ENCODE data around the gene ZFP28. TPM values are rescaled to one million over a fixed set of nuclear protein-coding genes. Genes with fewer than 3 reads are reported as not detected.

ZFP28 gene
- 2.7 and 2.8 TPM in 2 replicates for total RNA-seq (2014; rRNA removed; shearing (Covaris generic))
- 1.3 and 4.1 TPM in 2 replicates for polyA plus RNA-seq (2015; cell fraction: cytosol; rRNA removed)
- 6.8 and 11.5 TPM in 2 replicates for polyA plus RNA-seq (2015; cell fraction: nucleus; rRNA removed)

DNA sequence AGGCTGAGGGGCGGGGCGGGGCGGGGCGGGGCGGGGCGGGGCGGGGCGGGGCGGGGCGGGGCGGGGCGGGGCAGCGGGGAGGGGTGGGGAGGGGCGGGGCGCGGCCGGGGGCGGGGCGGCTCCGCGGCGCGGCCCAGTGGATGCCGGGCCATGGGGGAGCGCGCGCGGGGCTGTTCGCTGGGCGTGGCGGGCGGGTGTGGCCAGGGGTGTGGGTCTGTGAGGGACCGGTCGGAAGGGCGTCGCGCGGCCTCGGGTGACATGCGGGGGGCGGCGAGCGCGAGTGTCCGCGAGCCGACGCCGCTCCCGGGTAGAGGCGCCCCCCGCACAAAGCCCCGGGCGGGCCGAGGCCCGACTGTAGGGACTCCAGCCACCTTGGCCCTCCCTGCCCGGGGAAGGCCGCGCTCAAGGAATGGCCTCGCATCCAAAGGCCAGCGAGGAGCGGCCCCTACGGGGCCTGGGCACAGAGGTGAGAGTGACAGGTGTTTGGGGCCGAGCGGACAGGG lies at the start of gene ZFP28:
Gene ZFP28, plus strand, starts transcription at position 188 of the 503 bp plus-strand sequence. Its CDS starts 71 bp downstream, at position 259.
- in situ Hi-C loops (cut with HindIII; ENCODE audit: low pct_unique_long_range_greater_than_20kb, low sequenced_read_pairs), result no loop called here
- DNase-seq (ENCODE audit: low read depth, low spot score), result no peak

DNA sequence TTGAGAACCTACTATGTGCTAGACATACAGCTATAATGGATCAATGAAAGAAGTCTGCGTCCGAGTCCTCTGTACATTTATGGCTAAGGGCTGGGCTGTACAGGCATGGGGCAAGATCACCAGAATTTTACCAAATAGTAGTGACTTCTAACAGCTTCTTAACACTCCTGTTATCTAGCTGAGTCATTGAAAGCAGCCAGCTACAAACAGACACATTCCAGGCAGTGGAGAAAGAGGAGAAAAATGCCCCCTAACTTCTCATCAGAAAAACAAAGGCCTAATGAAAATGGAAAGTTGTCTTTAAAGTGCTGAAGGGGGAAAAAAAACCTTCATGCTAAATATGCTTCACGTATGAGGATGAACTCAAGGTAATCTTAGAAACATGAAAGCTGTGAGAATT lies 47.3 kb upstream of the ZFP28 start:
- in situ Hi-C loops (cut with HindIII; ENCODE audit: low pct_unique_long_range_greater_than_20kb, low sequenced_read_pairs), result no loop called here
- no peak for DNase-seq (ENCODE audit: low read depth, low spot score)

DNA sequence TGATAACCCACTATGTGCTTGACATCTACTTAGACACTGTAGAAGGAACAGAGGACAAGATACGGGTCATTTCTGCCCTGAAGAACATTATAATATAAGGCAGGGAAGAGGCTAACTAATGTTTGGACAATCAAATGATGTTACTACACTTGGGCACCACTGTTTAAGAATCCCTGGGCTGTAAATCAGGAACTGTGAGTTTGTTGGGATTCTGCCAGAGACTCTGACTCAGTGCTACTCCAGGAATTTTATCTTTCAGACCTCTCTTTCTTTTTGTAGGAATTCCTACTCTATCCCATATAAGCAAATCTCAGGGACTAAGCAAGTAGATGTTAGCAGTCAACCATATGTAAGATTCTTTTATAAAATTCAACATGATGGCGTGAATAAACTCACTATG lies 34.2 kb upstream of the ZFP28 start:
- in situ Hi-C loops (cut with HindIII; ENCODE audit: low pct_unique_long_range_greater_than_20kb, low sequenced_read_pairs), result no loop called here
- no peak for DNase-seq (ENCODE audit: low read depth, low spot score)

DNA sequence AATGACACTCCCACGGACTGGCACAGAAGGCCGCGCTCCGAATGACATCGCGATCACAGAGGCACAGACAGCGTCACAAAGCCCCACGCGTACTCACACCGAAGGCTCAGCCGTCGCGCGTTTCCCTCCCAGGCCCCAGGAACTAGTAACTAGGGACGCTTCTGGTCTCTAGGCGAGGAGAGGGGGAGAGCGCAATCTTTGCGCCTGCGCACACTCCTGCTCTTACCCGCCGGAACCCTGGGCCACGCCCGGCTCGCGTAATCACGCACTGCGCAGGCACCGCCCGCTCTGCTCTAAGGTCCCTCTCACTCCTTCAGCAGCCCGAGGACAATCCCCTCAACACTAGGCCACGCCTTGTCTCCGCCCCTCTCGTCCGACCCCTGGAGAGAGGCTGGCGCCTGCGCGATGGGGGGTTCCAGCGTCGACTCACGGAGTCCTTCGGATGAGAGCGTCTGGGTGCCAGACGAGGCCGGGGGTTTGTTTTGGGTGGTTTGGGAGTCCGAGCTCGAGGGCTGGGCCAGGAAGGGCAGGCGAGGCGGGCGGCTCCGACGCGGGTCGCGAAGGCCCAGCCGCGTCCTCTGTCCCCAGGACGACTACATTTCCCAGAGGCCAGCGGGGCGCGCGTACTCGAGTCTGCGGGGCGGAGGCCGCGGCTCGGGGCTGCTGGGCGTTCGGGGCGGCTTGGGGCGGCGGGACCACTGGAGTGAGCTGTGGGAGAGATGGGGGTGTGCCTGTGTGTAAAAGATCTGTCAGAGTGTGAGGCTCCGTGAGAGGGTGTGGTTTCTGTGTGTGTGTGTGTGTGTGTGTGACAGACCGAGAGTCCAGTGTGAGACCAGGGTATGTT lies 31.1 kb upstream of the ZFP28 start, which contains the start of gene ZNF471:
Gene ZNF471, plus strand, starts transcription at position 410 of the 844 bp plus-strand sequence. CDS start 3,717 bp downstream, outside the sequence.
- in situ Hi-C loops (cut with HindIII; ENCODE audit: low pct_unique_long_range_greater_than_20kb, low sequenced_read_pairs), result no loop called here
- peak; percentile 94 for DNase-seq (ENCODE audit: low read depth, low spot score)

DNA sequence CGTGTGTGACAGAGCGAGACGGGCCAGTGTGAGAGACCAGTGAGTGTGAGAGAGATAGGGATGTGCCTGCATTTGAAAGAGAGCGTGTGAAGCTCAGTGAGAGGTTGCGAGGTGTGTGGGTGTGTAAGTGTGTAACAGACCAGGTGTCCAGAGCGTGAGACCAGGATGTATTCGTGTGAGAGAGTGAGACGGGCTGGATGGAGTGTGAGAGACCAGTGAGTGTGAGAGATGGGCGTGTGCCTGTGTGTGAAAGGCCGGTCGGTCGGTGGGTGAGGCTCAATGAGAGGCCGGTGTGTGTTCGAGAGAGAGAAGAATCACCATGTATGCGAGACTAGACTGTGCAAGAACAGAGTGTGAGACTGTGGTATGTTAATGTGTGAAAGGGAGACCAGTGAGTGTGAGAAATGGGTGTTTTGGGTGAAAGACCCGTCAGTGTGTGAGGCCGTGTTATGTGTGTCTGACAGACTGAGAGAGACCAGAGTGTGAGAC lies 30.4 kb upstream of the ZFP28 start:
- DNase-seq (ENCODE audit: low read depth, low spot score), result no peak
- in situ Hi-C loops (cut with HindIII; ENCODE audit: low pct_unique_long_range_greater_than_20kb, low sequenced_read_pairs), result no loop called here

DNA sequence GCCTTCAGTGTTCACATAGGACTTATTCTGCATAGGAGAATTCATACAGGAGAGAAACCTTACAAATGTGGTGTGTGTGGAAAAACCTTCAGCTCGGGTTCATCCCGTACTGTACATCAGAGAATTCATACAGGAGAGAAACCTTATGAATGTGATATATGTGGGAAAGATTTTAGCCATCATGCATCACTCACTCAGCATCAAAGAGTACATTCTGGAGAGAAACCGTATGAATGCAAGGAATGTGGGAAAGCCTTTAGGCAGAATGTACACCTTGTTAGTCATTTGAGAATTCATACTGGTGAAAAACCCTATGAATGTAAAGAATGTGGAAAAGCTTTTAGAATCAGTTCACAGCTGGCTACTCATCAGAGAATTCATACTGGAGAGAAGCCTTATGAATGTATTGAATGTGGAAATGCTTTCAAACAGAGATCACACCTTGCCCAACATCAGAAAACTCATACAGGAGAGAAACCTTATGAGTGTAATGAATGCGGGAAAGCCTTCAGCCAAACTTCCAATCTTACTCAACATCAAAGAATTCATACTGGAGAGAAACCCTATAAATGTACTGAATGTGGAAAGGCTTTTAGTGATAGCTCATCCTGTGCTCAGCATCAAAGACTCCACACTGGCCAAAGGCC lies 13.4 kb upstream of the ZFP28 start:
- DNase-seq (ENCODE audit: low read depth, low spot score), result no peak
- in situ Hi-C loops (cut with HindIII; ENCODE audit: low pct_unique_long_range_greater_than_20kb, low sequenced_read_pairs), result no loop called here

DNA sequence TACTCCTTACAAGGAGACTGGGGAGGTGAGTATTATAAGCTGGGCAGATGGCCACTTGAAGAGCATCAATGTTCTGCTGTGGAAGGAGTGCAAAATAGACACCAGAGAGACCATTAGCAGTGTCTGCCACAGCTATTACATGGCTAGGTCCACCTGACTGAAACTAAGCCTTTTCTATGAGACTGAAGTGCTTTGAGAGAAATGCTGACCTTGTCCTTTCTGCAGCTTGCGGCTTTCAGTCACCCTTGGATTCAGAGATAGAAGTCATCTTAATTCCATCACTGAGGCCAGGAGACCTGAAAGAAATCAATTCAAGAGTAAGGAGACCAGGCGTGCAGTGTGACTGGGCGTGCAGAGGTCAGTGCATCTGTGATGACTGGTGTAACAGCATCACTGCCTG lies 1.3 kb upstream of the ZFP28 start:
- no peak for DNase-seq (ENCODE audit: low read depth, low spot score)
- in situ Hi-C loops (cut with HindIII; ENCODE audit: low pct_unique_long_range_greater_than_20kb, low sequenced_read_pairs), result no loop called here

DNA sequence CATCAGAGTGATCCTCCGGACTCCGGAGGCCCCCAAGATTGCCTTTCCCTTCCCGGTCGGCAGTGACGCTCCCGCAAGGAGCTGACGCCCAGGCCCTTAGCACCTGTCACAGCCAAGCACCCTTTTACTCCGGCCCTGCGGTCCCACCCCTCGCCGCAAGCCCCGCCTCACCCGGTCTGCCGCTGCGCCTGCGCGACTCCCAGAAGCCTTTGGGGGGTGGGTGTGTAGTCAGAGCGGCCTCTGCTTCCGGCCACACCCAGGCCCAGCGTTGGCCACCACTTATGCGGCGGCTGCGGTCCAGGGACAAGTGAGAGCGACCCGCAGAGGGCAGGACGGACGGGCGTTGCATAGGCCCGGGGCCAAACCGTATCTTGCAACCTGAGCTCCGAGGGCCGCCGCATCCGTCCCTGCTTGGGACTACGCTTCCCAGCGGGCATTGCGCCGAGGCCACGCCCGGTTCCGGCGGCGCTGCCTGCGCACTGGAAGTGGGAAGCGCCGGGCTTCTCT lies 441 bp upstream of the ZFP28 start:
- in situ Hi-C loops (cut with HindIII; ENCODE audit: low pct_unique_long_range_greater_than_20kb, low sequenced_read_pairs), result no loop called here
- peak; percentile 81 for DNase-seq (ENCODE audit: low read depth, low spot score)

DNA sequence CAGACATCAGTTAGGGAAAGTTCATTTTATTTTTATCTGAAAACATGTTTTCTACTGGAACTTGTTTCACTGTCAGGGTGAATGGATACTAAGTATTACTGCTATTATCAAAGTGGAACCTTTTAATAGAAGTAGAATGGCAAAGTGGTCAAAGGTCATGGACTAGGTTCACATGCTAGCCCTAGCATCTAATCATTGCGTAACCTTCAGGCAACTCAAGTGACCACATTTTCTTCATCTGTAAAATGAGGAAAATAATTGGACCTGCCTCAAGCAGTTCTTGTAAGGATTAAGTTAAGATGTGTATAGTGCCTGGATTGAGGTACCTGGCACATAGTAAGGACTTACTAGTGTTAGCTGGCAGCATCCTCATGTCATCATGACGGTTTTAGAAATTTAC lies 5.0 kb downstream of the ZFP28 start:
- in situ Hi-C loops (cut with HindIII; ENCODE audit: low pct_unique_long_range_greater_than_20kb, low sequenced_read_pairs), result no loop called here
- DNase-seq (ENCODE audit: low read depth, low spot score), result no peak

DNA sequence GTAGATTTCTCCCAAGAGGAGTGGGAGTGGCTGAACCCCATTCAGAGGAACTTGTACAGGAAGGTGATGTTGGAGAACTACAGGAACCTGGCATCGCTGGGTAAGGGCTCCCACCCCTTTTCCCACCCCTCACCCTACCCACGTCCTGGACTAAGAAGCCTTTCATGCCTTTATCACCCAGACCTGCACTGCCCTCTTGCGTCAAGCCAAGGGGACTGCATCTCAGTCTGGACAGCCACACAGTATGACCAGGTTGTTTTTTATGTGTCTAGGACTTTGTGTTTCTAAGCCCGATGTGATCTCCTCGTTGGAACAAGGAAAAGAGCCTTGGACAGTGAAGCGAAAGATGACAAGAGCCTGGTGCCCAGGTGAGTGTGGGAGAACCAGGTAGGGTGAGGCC lies 8.8 kb downstream of the ZFP28 start:
- no peak for DNase-seq (ENCODE audit: low read depth, low spot score)
- in situ Hi-C loops (cut with HindIII; ENCODE audit: low pct_unique_long_range_greater_than_20kb, low sequenced_read_pairs), result no loop called here

DNA sequence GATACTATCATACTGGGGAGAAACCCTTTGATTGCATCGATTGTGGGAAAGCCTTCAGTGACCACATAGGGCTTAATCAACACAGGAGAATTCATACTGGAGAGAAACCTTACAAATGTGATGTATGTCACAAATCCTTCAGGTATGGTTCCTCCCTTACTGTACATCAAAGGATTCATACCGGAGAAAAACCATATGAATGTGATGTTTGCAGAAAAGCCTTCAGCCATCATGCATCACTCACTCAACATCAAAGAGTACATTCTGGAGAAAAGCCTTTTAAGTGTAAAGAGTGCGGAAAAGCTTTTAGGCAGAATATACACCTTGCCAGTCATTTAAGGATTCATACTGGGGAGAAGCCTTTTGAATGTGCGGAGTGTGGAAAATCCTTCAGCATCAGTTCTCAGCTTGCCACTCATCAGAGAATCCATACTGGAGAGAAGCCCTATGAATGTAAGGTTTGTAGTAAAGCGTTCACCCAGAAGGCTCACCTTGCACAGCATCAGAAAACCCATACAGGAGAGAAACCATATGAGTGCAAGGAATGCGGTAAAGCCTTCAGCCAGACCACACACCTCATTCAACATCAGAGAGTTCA lies 15.6 kb downstream of the ZFP28 start:
- in situ Hi-C loops (cut with HindIII; ENCODE audit: low pct_unique_long_range_greater_than_20kb, low sequenced_read_pairs), result no loop called here
- no peak for DNase-seq (ENCODE audit: low read depth, low spot score)

DNA sequence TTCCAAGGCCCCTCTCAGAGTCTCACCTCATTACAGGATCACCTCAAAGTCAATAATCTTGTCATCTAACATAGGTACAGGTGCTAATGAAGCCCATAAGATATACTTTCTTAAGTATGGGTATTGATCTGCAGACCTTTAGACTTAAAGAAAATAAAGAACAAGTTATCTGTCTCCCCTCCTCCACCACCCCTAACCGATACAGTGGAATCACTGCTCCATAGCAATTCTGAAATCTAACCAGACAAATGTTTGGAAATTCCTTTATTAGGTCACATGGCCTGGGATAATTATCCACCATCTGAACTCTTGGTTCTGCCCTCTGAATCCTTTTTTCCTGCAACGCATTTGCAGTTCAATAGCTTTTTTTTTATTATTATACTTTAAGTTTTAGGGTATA lies 24.0 kb downstream of the ZFP28 start:
- in situ Hi-C loops (cut with HindIII; ENCODE audit: low pct_unique_long_range_greater_than_20kb, low sequenced_read_pairs), result no loop called here
- no peak for DNase-seq (ENCODE audit: low read depth, low spot score)

DNA sequence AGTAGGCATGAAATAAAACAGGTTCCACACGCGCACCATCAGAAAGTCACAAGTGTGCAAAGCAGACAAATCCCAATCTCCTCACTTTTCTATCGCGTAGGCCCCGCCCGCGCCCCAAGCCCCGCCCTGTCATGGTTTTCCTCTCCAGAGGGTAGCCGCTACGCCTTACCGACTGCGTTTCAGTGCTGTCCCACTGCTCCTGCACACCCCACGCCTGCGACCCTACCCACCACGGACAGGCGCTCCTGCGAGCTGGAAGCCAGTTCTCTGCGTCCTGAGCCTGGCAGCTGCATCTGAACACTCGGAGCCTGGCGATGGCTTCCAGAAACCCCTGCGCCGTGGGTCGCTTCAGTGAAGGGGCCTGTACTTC lies 28.1 kb downstream of the ZFP28 start:
- DNase-seq (ENCODE audit: low read depth, low spot score), result peak; percentile 46
- in situ Hi-C loops (cut with HindIII; ENCODE audit: low pct_unique_long_range_greater_than_20kb, low sequenced_read_pairs), result no loop called here

DNA sequence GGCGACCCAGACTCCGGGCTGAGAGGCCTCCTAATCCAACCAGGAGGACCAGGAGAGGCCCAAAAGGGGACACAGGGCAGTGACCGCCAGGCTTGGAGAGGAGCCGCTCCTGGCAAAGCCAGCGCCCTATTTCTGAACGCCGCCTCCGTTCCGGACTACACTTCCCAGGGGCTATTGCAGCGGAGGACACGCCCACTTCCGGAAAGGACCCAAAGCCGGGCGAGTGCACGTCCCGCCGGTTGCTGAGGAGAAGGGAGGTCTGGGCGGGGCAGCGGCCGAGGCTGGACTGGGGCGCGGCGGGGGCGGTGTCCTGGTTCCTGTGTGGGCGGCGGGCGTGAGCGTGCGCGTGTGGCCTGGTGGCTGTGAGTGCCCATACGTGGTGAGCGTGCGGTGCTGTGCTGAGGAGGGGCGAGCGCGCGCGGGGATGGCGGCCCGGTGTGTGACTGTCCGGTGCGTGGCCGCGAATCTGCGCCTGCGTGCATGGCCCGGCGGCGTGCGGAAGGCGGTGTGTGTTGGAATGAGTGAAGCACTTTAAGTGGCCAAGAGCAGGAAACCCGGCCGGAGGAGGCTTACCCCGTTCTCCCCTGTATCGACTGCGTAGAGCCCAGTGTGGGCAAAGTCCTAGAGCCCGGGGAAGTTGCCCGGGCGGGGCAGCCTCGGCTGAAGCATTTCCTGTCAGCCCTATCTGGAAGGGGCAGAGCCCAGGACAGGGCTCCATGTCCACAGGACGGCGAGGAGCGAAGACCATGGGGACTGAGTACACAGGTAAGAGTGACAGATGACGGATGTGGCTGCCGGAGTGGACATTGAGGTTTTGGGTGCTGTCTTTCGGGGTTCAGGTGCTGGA lies 28.7 kb downstream of the ZFP28 start, which contains the start of gene ZNF470:
Gene ZNF470, plus strand, starts transcription at position 195 of the 847 bp plus-strand sequence. CDS start 2,844 bp downstream, outside the sequence.
- in situ Hi-C loops (cut with HindIII; ENCODE audit: low pct_unique_long_range_greater_than_20kb, low sequenced_read_pairs), result no loop called here
- peak; percentile 89 for DNase-seq (ENCODE audit: low read depth, low spot score)

DNA sequence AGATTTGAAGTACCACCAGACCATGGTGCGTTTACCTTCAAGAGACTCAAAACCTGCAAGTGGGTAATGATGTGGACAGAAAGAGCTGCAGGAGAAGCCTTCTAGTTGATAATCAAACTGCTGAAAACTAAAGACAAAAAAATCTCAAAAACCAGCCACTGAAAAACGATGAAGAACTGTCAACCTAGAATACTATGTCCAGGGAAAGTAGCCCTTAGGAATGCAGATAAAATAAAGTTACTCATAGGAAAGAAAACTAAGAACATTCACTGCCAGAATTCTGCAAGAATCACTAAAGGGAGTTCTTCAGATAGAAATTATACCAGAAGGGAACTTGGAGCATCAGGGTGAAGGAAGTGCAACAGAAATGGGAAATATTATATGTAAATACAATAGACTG lies 33.8 kb downstream of the ZFP28 start:
- DNase-seq (ENCODE audit: low read depth, low spot score), result no peak
- in situ Hi-C loops (cut with HindIII; ENCODE audit: low pct_unique_long_range_greater_than_20kb, low sequenced_read_pairs), result no loop called here

DNA sequence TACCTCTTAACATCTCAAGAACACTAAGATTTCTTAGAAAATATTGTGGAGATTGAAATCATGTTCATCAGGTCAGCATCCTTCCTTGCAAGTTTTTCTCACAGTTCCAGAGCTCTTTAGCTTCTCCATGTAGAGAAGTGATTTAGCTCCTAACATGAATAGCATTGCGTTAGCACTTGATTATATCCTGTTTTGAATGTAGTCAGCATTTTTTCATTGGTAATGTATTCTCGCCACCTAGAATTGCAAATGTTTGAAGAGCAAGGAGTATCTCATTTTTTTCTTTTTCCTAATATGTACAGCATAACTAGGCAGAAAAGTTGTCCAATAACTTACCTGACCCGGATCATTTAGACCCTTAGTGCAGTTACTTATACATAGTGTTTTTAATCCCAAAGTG lies 35.2 kb downstream of the ZFP28 start:
- in situ Hi-C loops (cut with HindIII; ENCODE audit: low pct_unique_long_range_greater_than_20kb, low sequenced_read_pairs), result no loop called here
- DNase-seq (ENCODE audit: low read depth, low spot score), result no peak
